Tibial artery (tissue), 4 donors: ENCODE measurements around the gene MTHFD1.

Source experiments
- DNase-seq, 2 donors: peaks; one replicate each; pipeline ENCODE4 v3.0.0-alpha.2; 2019
- H3K27ac ChIP-seq, 2 donors: fragments of 200-600 bp; sonication (generic) in 1 of 2; 1 replicate in 1 of 2; 2 replicates in 1 of 2; pipeline ENCODE4 v1.5.1; 2018 to 2019; ENCODE audit warnings: mild to moderate bottlenecking in 1 of 2
- H3K27me3 ChIP-seq, 2 donors: fragments of 200-600 bp; sonication (generic) in 1 of 2; one replicate each; pipeline versions ENCODE4 v1.5.1 to v1.6.0; 2016 to 2019
- H3K36me3 ChIP-seq, 3 donors: fragments of 200-600 bp; sonication (generic) in 2 of 3; one replicate each; pipeline ENCODE4 v1.5.1; 2016 to 2019; ENCODE audit warnings: mild to moderate bottlenecking in 2 of 3
- H3K4me1 ChIP-seq, 4 donors: fragments of 200-600 bp; sonication (generic) in 2 of 4; 1 replicate in 3 of 4; 2 replicates in 1 of 4; pipeline ENCODE4 v1.5.1; 2016 to 2019
- H3K4me3 ChIP-seq, 2 donors: fragments of 200-600 bp; sonication (generic) in 1 of 2; 1 replicate in 1 of 2; 2 replicates in 1 of 2; pipeline ENCODE4 v1.5.1; 2018 to 2019; ENCODE audit warnings: mild to moderate bottlenecking in 2 of 2
- H3K9me3 ChIP-seq, 3 donors: fragments of 200-600 bp; sonication (generic) in 1 of 3; one replicate each; pipeline ENCODE4 v1.5.1; 2016 to 2019
- CTCF ChIP-seq, 2 experiments: fragments of 200-600 bp in 1 of 2; fragments of 450-650 bp in 1 of 2; IDR thresholded peaks; one replicate each; pipeline ENCODE4 v1.5.1; 2017 to 2019; ENCODE audit warnings: antibody characterized with exemption in 2 of 2, mild to moderate bottlenecking in 1 of 2, moderate library complexity in 1 of 2
- intact Hi-C: fragments of 100-400 bp; cut with DNase I; formaldehyde crosslinking; loops from one replicate; pipeline ENCODE4 v1.15.0; 2023; ENCODE audit warnings: low total_unique reads

MTHFD1 gene

GRCh38 chr14:64465831-64466554 is 77.8 kb downstream of the MTHFD1 start:
- H3K9me3 ChIP-seq, result no peaks in the 10 kb centered on the region
- intact Hi-C loops, result loop anchor here (1.0 kb wide), 1 partner anchor 11 kb away; no protein-coding TSS in a partner anchor
- H3K4me3 ChIP-seq, result peak overlapping the region; percentile 64 to 69
- peak overlapping the region; percentile 78 to 79 for H3K27ac ChIP-seq
- peak; percentile 19 to 40 for TF ChIP-seq CTCF (IDR thresholded peaks at IDR 0.05)
- peaks cover 0 to 19% (median 7%) of the 10 kb centered on the region in 4 donors for H3K4me1 ChIP-seq
- no peaks in the 10 kb centered on the region for H3K36me3 ChIP-seq
- no peaks in the 10 kb centered on the region for H3K27me3 ChIP-seq
- DNase-seq, result no peak

GRCh38 chr14:64467101-64467500 is 78.9 kb downstream of the MTHFD1 start:
- intact Hi-C loops, result no loop called here

DNA sequence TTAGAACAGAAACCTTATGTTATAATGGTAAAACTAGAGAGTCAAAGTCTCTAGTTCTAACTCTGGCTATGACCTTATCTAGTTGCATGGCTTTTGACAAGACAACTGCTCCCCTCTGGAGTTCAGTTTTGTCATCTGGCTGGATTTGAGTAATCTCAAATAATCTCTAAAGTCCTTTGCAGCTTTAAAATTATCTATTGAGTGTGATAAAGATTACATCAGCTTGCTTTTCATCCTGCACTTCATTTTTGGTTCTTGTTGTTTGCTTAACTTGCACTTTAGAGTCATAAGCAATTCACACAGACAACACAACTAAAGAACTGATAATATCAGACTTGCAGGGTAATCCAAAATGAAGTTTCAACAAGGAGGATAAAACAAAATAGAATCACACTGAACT is 79.4 kb downstream of the MTHFD1 start:
- no peak overlapping the region for H3K4me3 ChIP-seq
- H3K27ac ChIP-seq, result no peak overlapping the region
- H3K4me1 ChIP-seq, result peaks cover 0 to 19% (median 7%) of the 10 kb centered on the region in 4 donors
- no peaks in the 10 kb centered on the region for H3K9me3 ChIP-seq
- H3K27me3 ChIP-seq, result no peaks in the 10 kb centered on the region
- intact Hi-C loops, result no loop called here
- no peak for TF ChIP-seq CTCF (IDR thresholded peaks at IDR 0.05)
- no peak for DNase-seq
- H3K36me3 ChIP-seq, result no peaks in the 10 kb centered on the region

More at GRCh38 chr14:64467101-64467500, 78.9 kb downstream of the MTHFD1 start:
- no peak for DNase-seq
- no peaks in the 10 kb centered on the region for H3K9me3 ChIP-seq
- H3K4me3 ChIP-seq, result no peak overlapping the region
- H3K36me3 ChIP-seq, result no peaks in the 10 kb centered on the region
- no peak overlapping the region for H3K27ac ChIP-seq
- H3K27me3 ChIP-seq, result no peaks in the 10 kb centered on the region
- H3K4me1 ChIP-seq, result peaks cover 0 to 19% (median 7%) of the 10 kb centered on the region in 4 donors
- no peak for TF ChIP-seq CTCF (IDR thresholded peaks at IDR 0.05)

- Histone ChIP-seq H3K4me1 (peaks cover 0 to 19% (median 7%) of the 10 kb centered on the region in 4 donors), H3K27me3 (no peaks in the 10 kb centered on the region), H3K4me3 (no peak overlapping the region), H3K36me3 (no peaks in the 10 kb centered on the region), H3K9me3 (no peaks in the 10 kb centered on the region), H3K27ac (no peak overlapping the region)
- intact Hi-C loops, result no loop called here
- no peak for TF ChIP-seq CTCF (IDR thresholded peaks at IDR 0.05)
- no peak for DNase-seq
Measured at GRCh38 chr14:64468451-64468850, 80.3 kb downstream of the MTHFD1 start.

- no peak overlapping the region for H3K27ac ChIP-seq
- intact Hi-C loops, result no loop called here
- no peaks in the 10 kb centered on the region for H3K9me3 ChIP-seq
- H3K27me3 ChIP-seq, result no peaks in the 10 kb centered on the region
- no peak for DNase-seq
- H3K4me3 ChIP-seq, result no peak overlapping the region
- TF ChIP-seq CTCF (IDR thresholded peaks at IDR 0.05), result no peak
- no peaks in the 10 kb centered on the region for H3K4me1 ChIP-seq
- no peaks in the 10 kb centered on the region for H3K36me3 ChIP-seq
Measured at GRCh38 chr14:64474041-64474440, 85.9 kb downstream of the MTHFD1 start.
